Trophoblast cell (in vitro differentiated cells and primary cell): ENCODE data around the gene NCKIPSD.
A peak's percentile ranks its signal among the peaks of the same experiment; 100 is the strongest.

Experiments
- DNase-seq, 2 donors: peaks; one replicate each; pipeline ENCODE4 v3.0.0-alpha.2; 2016
- H2AFZ ChIP-seq: 2 replicates; pipeline ENCODE4 v1.6.1; 2013; ENCODE audit warnings: low read length, moderate library complexity, mild to moderate bottlenecking; ENCODE audit not compliant: insufficient read depth, poor library complexity
- H2AK5ac ChIP-seq: 2 replicates; pipeline ENCODE4 v1.6.1; 2013; ENCODE audit warnings: mild to moderate bottlenecking, low read length
- H2BK120ac ChIP-seq: 2 replicates; pipeline ENCODE4 v1.6.1; 2013; ENCODE audit warnings: low read length, mild to moderate bottlenecking, moderate library complexity; ENCODE audit not compliant: insufficient read depth, poor library complexity
- H2BK12ac ChIP-seq: 2 replicates; pipeline ENCODE4 v1.6.1; 2013; ENCODE audit warnings: mild to moderate bottlenecking, low read length, moderate library complexity
- H2BK5ac ChIP-seq: 2 replicates; pipeline ENCODE4 v1.6.1; 2013; ENCODE audit warnings: low read length, low read depth, moderate library complexity, mild to moderate bottlenecking; ENCODE audit not compliant: poor library complexity
- H3K14ac ChIP-seq: 2 replicates; pipeline ENCODE4 v1.6.1; 2013; ENCODE audit warnings: mild to moderate bottlenecking, low read length
- H3K18ac ChIP-seq: 2 replicates; pipeline ENCODE4 v1.6.1; 2013; ENCODE audit warnings: mild to moderate bottlenecking, low read length
- H3K23ac ChIP-seq: 2 replicates; pipeline ENCODE4 v1.6.1; 2013; ENCODE audit warnings: low read length
- H3K27ac ChIP-seq: 2 replicates; pipeline ENCODE4 v1.5.1; 2013; ENCODE audit warnings: low read depth, mild to moderate bottlenecking, inconsistent platforms, low read length, moderate library complexity
- H3K27me3 ChIP-seq: 2 replicates; pipeline ENCODE4 v1.6.1; 2013; ENCODE audit warnings: inconsistent platforms, mild to moderate bottlenecking, low read length, moderate library complexity; ENCODE audit not compliant: insufficient read depth
- H3K36me3 ChIP-seq, 2 experiments: 1 replicate in 1 of 2; 2 replicates in 1 of 2; pipeline ENCODE4 v1.6.1; 2013; ENCODE audit warnings: low read length in 2 of 2, mild to moderate bottlenecking in 2 of 2, moderate library complexity in 1 of 2; ENCODE audit not compliant: insufficient read depth in 2 of 2, control insufficient read depth in 1 of 2
- H3K4ac ChIP-seq: 2 replicates; pipeline ENCODE4 v1.6.1; 2013; ENCODE audit warnings: low read depth, mild to moderate bottlenecking, low read length, moderate library complexity
- H3K4me1 ChIP-seq, 2 experiments: 1 replicate in 1 of 2; 2 replicates in 1 of 2; pipeline ENCODE4 v1.6.1; 2013; ENCODE audit warnings: low read length in 2 of 2, mild to moderate bottlenecking in 2 of 2, moderate library complexity in 1 of 2; ENCODE audit not compliant: insufficient read depth in 2 of 2, control insufficient read depth in 1 of 2
- H3K4me2 ChIP-seq: 2 replicates; pipeline ENCODE4 v1.6.1; 2013; ENCODE audit warnings: inconsistent platforms, mild to moderate bottlenecking, low read length, moderate library complexity
- H3K4me3 ChIP-seq: 2 replicates; pipeline ENCODE4 v1.5.1; 2013; ENCODE audit warnings: mild to moderate bottlenecking, low read depth, low read length, inconsistent platforms
- H3K79me1 ChIP-seq: one replicate; pipeline ENCODE4 v1.6.1; 2013; ENCODE audit warnings: low read length
- H3K79me2 ChIP-seq: 2 replicates; pipeline ENCODE4 v1.6.1; 2013; ENCODE audit warnings: low read length, mild to moderate bottlenecking; ENCODE audit not compliant: control insufficient read depth, insufficient read depth, poor library complexity
- H3K9ac ChIP-seq: 2 replicates; pipeline ENCODE4 v1.6.1; 2013; ENCODE audit warnings: mild to moderate bottlenecking, low read length
- H3K9me3 ChIP-seq: 2 replicates; pipeline ENCODE4 v1.6.1; 2013; ENCODE audit warnings: low read depth, mild to moderate bottlenecking, control low read depth, inconsistent platforms, low read length; ENCODE audit not compliant: insufficient read depth
- H4K12ac ChIP-seq: 2 replicates; pipeline ENCODE4 v1.6.1; 2013; ENCODE audit warnings: low read depth, mild to moderate bottlenecking, low read length, moderate library complexity
- H4K8ac ChIP-seq: 2 replicates; pipeline ENCODE4 v1.6.1; 2013; ENCODE audit warnings: low read depth, mild to moderate bottlenecking, low read length, moderate library complexity
- H4K91ac ChIP-seq: one replicate; pipeline ENCODE4 v1.6.1; 2013; ENCODE audit warnings: low read depth, mild to moderate bottlenecking, low read length, moderate library complexity
- WGBS: extraction: QIAGEN DNeasy Blood & Tissue Kit; methylation state at CpG from one replicate; pipeline ENCODE4 v1.1.7; 2013; ENCODE audit warnings: missing lambda C conversion rate; ENCODE audit not compliant: insufficient read length, insufficient coverage; ENCODE audit errors: extremely low coverage; 5-methylcytosine and 5-hydroxymethylcytosine counted together

NCKIPSD gene

DNA sequence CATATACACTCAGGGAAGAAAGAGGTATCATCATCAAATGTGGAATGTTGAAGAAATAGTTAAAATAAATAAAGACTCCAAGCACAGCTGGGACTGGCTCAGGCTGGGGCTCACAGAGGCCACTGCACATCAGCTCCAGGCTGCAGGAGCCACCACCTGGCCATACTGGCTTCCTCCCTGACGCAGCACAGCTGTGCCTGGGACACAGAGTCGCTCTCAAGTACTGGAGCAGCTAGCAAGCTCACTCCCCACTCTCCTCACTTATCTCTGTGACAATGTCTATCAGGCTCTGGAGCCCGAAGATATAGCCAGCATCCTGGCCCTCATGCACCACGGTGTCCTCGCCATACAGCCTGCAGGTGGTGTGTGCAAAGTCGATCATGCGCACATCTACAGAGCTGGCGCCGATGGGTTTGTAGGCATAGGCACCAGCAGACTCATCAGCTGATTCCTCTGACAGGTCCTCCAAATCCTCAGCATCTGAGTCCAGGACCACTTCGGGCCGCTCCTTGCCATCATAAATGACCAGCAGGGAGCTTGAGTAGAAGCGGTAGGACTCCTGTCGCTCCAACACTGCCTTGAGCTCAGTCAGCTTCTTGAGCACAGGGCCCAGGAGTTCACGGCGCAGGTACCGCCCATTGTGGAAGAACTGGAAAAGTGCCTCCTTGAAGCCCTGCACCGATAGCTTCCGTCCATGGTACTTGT lies 2.5 kb upstream of the NCKIPSD start:
- no CpG with 5 or more reads among the region's 18 CpGs for WGBS
- peaks cover 48 to 59% of the 10 kb centered on the region in 2 experiments for H3K36me3 ChIP-seq
- H3K4me3 ChIP-seq = no peak overlapping the region
- no peak overlapping the region for H3K18ac ChIP-seq
- peaks cover 11% of the 10 kb centered on the region in 2 experiments for H3K4me1 ChIP-seq
- no peak overlapping the region for H2AK5ac ChIP-seq
- H3K4ac ChIP-seq = no peak overlapping the region
- no peak overlapping the region for H2BK120ac ChIP-seq
- H3K27ac ChIP-seq = no peak overlapping the region
- peaks cover 2% of the 10 kb centered on the region for H3K9me3 ChIP-seq
- no peak overlapping the region for H4K12ac ChIP-seq
- no peak overlapping the region for H2BK12ac ChIP-seq
- H3K14ac ChIP-seq = no peak overlapping the region
- H3K79me1 ChIP-seq = peaks cover 2% of the 10 kb centered on the region
- H4K8ac ChIP-seq = no peak overlapping the region
- H2AFZ ChIP-seq = no peak overlapping the region
- no peak overlapping the region for H3K9ac ChIP-seq
- H3K79me2 ChIP-seq = peaks cover 5% of the 10 kb centered on the region
- no peaks in the 10 kb centered on the region for H3K27me3 ChIP-seq
- no peak overlapping the region for H2BK5ac ChIP-seq
- no peak overlapping the region for H3K4me2 ChIP-seq
- H4K91ac ChIP-seq = no peak overlapping the region
- H3K23ac ChIP-seq = no peak overlapping the region
- no peak for DNase-seq

DNA sequence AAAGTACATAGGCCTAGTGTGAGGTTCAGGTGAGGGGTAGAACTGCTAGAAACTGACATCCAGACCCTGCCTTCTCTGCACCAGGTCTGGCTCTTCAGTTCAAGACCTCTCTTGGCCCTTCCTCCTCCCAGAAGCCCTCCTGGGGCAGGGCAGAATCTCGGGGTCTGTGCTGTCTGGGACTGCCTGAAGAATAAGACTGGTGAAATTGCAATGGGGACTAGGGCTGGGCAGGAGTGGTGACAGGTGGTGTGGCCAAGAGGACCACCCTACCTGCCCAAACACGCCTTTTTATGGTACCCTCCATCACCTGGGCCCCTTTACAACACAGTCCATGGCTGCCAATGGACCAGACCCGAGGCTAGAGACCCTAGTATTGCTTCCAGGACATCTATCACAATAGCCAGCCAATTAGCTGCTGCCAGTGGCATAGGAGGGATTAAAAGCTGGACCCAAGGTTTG lies 1.5 kb upstream of the NCKIPSD start:
- Histone ChIP-seq H3K23ac (no peak overlapping the region), H3K9me3 (peaks cover 2% of the 10 kb centered on the region), H3K36me3 (peaks cover 46 to 55% of the 10 kb centered on the region in 2 experiments), H3K9ac (no peak overlapping the region), H4K91ac (no peak overlapping the region), H2BK5ac (no peak overlapping the region), H3K4me1 (peaks cover 11% of the 10 kb centered on the region in 2 experiments), H4K12ac (no peak overlapping the region), H2AFZ (no peak overlapping the region), H3K79me2 (peaks cover 5% of the 10 kb centered on the region), H3K14ac (no peak overlapping the region), H3K79me1 (peaks cover 2% of the 10 kb centered on the region), H3K4me3 (no peak overlapping the region), H3K18ac (no peak overlapping the region), H3K27ac (no peak overlapping the region), H4K8ac (no peak overlapping the region), H3K4me2 (no peak overlapping the region), H3K27me3 (no peaks in the 10 kb centered on the region), H2BK120ac (no peak overlapping the region), H2AK5ac (no peak overlapping the region), H2BK12ac (no peak overlapping the region), H3K4ac (no peak overlapping the region)
- no peak for DNase-seq
- no CpG with 5 or more reads among the region's 3 CpGs for WGBS

DNA sequence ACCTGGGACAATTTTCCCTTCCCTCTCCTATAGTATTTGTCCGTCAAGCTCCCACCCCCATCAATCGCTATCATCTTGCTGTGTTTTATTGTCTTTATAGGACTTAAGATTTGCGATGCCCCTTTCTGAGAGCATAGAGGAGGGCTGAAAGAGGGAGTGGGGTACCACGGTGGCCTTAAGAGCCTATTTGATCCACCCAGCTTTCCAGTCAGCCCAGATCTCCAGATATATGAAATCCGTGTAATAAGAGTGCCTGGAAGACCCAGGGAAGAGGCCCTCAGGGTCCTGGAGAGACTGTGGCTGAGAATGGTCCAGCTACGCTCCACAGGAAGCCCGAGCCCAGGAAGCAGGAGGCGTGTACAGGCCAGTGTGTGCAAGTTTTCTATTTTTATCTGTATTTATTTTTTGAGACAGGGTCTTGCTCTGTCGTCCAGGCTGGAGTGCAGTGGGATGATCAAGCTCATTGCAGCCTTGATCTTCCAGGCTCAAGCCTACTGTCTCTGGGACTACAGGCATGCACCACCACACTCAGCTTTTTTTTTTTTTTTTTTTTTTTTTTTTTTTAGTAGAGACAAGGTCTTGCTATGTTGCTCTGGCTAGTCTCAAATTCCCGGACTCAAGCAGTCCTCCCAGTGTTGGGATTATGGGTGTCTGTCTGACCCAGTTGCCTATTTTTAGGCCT lies 964 bp upstream of the NCKIPSD start:
- H4K8ac ChIP-seq = no peak overlapping the region
- H3K4ac ChIP-seq = no peak overlapping the region
- no peak overlapping the region for H3K18ac ChIP-seq
- DNase-seq = peak in 1 of 2 donors; percentile 29
- no CpG with 5 or more reads among the region's 10 CpGs for WGBS
- no peaks in the 10 kb centered on the region for H3K27me3 ChIP-seq
- no peak overlapping the region for H2BK5ac ChIP-seq
- no peak overlapping the region for H3K9ac ChIP-seq
- H3K4me1 ChIP-seq = peaks cover 11% of the 10 kb centered on the region in 2 experiments
- H2AK5ac ChIP-seq = no peak overlapping the region
- peaks cover 2% of the 10 kb centered on the region for H3K79me1 ChIP-seq
- H3K4me2 ChIP-seq = peak overlapping the region; percentile 88
- H3K79me2 ChIP-seq = peaks cover 5% of the 10 kb centered on the region
- no peak overlapping the region for H3K27ac ChIP-seq
- H4K12ac ChIP-seq = no peak overlapping the region
- H2AFZ ChIP-seq = no peak overlapping the region
- H3K4me3 ChIP-seq = no peak overlapping the region
- H3K9me3 ChIP-seq = peaks cover 2% of the 10 kb centered on the region
- no peak overlapping the region for H3K14ac ChIP-seq
- no peak overlapping the region for H3K23ac ChIP-seq
- no peak overlapping the region for H4K91ac ChIP-seq
- H2BK120ac ChIP-seq = no peak overlapping the region
- no peak overlapping the region for H2BK12ac ChIP-seq
- H3K36me3 ChIP-seq = peaks cover 47 to 55% of the 10 kb centered on the region in 2 experiments

DNA sequence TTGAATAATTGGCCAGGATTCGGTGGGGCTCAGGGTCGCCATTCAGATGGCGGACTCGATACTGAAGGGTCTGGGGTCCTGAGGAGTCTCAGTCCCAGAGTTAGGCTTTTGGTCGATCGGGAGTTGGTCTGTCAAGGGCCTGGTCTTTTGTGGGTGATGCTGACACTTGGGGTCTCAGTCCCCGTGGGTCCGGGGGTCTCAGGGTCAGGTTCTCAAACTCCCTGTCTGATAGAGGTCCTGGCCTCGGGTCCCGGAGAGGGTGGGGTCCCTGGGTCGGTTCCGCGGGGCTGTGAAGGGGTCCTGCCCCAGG lies 467 bp downstream of the NCKIPSD start:
- Histone ChIP-seq H2AFZ (no peak overlapping the region), H2BK12ac (no peak overlapping the region), H3K4me2 (peak overlapping the region; percentile 95), H2BK5ac (no peak overlapping the region), H3K9me3 (peaks cover 2% of the 10 kb centered on the region), H3K4me1 (peaks cover 11% of the 10 kb centered on the region in 2 experiments), H3K9ac (peak overlapping the region; percentile 67), H3K27me3 (no peaks in the 10 kb centered on the region), H3K27ac (no peak overlapping the region), H3K23ac (no peak overlapping the region), H3K4ac (peak overlapping the region; percentile 66), H4K91ac (peak overlapping the region; percentile 31), H3K18ac (peak overlapping the region; percentile 21), H2BK120ac (peak overlapping the region; percentile 34), H4K8ac (peak overlapping the region; percentile 69), H3K4me3 (peak overlapping the region; percentile 99), H2AK5ac (peak overlapping the region; percentile 25), H4K12ac (no peak overlapping the region), H3K79me1 (peaks cover 2% of the 10 kb centered on the region), H3K36me3 (peaks cover 53 to 57% of the 10 kb centered on the region in 2 experiments), H3K14ac (peak overlapping the region; percentile 16), H3K79me2 (peaks cover 5% of the 10 kb centered on the region)
- DNase-seq = no peak
- WGBS = no CpG with 5 or more reads among the region's 13 CpGs
